ENCODE measurements around the gene CDC25A.
"Not testable (repeated sequence)": the region's sequence is repeated elsewhere in the genome, so short reads cannot be mapped to it uniquely, and the experiment has no call there.

GRCh38 chr3:48112108-48112791 lies 76.0 kb downstream of the CDC25A start:
- TF ChIP-seq, protein P1, sequence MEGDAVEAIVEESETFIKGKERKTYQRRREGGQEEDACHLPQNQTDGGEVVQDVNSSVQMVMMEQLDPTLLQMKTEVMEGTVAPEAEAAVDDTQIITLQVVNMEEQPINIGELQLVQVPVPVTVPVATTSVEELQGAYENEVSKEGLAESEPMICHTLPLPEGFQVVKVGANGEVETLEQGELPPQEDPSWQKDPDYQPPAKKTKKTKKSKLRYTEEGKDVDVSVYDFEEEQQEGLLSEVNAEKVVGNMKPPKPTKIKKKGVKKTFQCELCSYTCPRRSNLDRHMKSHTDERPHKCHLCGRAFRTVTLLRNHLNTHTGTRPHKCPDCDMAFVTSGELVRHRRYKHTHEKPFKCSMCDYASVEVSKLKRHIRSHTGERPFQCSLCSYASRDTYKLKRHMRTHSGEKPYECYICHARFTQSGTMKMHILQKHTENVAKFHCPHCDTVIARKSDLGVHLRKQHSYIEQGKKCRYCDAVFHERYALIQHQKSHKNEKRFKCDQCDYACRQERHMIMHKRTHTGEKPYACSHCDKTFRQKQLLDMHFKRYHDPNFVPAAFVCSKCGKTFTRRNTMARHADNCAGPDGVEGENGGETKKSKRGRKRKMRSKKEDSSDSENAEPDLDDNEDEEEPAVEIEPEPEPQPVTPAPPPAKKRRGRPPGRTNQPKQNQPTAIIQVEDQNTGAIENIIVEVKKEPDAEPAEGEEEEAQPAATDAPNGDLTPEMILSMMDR (IDR thresholded peaks at IDR 0.05), result not testable (repeated sequence)
- not testable (repeated sequence) for TF ChIP-seq ZFX (IDR thresholded peaks at IDR 0.05; ENCODE audit: borderline replicate concordance)
